Nephron (organoid): Measurements from ENCODE around the gene MTUS2.

Experiments
- H3K27ac Mint-ChIP-seq, 3 experiments: 2 replicates each; pipeline ENCODE4 v1.8.0; 2020; ENCODE audit warnings: mixed read lengths in 3 of 3, mild to moderate bottlenecking in 2 of 3, moderate library complexity in 1 of 3
- H3K27me3 Mint-ChIP-seq: 2 replicates; pipeline ENCODE4 v1.8.0; 2021; ENCODE audit warnings: low read depth, mild to moderate bottlenecking, moderate library complexity, mixed read lengths
- H3K36me3 Mint-ChIP-seq: 2 replicates; pipeline ENCODE4 v1.8.0; 2020; ENCODE audit warnings: low read depth, mixed read lengths
- H3K4me1 Mint-ChIP-seq: 2 replicates; pipeline ENCODE4 v1.8.0; 2020; ENCODE audit warnings: mixed read lengths
- H3K4me3 Mint-ChIP-seq, 3 experiments: 2 replicates each; pipeline ENCODE4 v1.8.0; 2020; ENCODE audit warnings: mild to moderate bottlenecking in 3 of 3, mixed read lengths in 3 of 3, moderate library complexity in 2 of 3
- H3K9me3 Mint-ChIP-seq: 2 replicates; pipeline ENCODE4 v1.8.0; 2020; ENCODE audit warnings: mixed read lengths
- TF ChIP-seq, protein P1 (sequence below), 3 experiments: fragments of 200-600 bp; sonication (generic); IDR thresholded peaks; one replicate each; pipeline ENCODE4 v1.5.0; 2021; ENCODE audit warnings: antibody characterized with exemption in 3 of 3; ENCODE audit not compliant: unreplicated experiment in 3 of 3

MTUS2 gene

DNA sequence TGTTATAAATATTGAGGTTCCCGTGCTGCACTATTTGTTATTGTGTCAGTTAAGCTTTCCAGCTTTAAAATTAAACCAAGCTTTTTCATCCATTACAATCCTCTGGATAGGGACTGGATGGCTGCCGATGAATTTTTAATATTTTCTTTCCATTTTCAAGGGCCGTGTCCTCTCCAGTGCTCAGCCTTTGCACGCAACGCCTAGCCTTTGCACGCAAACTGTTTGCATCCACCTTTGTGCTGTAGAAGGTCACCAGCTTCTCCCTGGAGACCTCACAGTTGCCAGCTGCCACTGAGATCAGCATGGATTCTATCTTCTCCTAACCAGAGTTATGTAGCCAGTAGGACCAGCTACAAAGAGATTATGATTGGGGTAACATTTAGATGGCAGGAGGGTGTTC is 534.9 kb downstream of the MTUS2 start:
- Mint-ChIP-seq H3K27me3 (peaks cover 24% of the 10 kb centered on the region), H3K4me3 (no peak overlapping the region), H3K9me3 (peaks cover 9% of the 10 kb centered on the region), H3K4me1 (peaks cover 9% of the 10 kb centered on the region), H3K27ac (no peak overlapping the region), H3K36me3 (no peaks in the 10 kb centered on the region)
- TF ChIP-seq, protein P1, sequence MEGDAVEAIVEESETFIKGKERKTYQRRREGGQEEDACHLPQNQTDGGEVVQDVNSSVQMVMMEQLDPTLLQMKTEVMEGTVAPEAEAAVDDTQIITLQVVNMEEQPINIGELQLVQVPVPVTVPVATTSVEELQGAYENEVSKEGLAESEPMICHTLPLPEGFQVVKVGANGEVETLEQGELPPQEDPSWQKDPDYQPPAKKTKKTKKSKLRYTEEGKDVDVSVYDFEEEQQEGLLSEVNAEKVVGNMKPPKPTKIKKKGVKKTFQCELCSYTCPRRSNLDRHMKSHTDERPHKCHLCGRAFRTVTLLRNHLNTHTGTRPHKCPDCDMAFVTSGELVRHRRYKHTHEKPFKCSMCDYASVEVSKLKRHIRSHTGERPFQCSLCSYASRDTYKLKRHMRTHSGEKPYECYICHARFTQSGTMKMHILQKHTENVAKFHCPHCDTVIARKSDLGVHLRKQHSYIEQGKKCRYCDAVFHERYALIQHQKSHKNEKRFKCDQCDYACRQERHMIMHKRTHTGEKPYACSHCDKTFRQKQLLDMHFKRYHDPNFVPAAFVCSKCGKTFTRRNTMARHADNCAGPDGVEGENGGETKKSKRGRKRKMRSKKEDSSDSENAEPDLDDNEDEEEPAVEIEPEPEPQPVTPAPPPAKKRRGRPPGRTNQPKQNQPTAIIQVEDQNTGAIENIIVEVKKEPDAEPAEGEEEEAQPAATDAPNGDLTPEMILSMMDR (IDR thresholded peaks at IDR 0.05; ENCODE audit: unreplicated experiment in 3 of 3) = no peak

DNA sequence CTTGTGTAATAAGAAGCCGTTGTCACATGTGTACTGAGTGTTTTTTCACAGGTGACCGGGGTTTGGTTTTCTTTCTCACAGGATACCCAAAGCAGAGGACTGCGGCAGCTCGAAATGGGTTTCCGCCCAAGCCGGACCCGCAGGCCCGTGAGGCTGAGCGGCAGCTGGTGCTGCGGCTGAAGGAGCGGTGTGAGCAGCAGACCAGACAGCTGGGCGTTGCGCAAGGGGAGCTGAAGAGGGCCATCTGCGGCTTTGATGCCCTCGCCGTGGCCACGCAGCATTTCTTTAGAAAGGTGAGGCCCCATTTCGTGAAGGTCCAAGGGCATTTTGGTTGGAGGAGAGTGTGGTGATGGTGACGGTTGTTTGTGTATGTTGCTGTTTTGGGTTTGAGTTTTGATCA is 539.0 kb downstream of the MTUS2 start:
- peaks cover 12% of the 10 kb centered on the region for H3K4me1 Mint-ChIP-seq
- peaks cover 25% of the 10 kb centered on the region for H3K27me3 Mint-ChIP-seq
- H3K4me3 Mint-ChIP-seq = no peak overlapping the region
- TF ChIP-seq, protein P1 (IDR thresholded peaks at IDR 0.05; ENCODE audit: unreplicated experiment in 3 of 3) = no peak
- no peaks in the 10 kb centered on the region for H3K36me3 Mint-ChIP-seq
- H3K27ac Mint-ChIP-seq = no peak overlapping the region
- H3K9me3 Mint-ChIP-seq = no peaks in the 10 kb centered on the region

DNA sequence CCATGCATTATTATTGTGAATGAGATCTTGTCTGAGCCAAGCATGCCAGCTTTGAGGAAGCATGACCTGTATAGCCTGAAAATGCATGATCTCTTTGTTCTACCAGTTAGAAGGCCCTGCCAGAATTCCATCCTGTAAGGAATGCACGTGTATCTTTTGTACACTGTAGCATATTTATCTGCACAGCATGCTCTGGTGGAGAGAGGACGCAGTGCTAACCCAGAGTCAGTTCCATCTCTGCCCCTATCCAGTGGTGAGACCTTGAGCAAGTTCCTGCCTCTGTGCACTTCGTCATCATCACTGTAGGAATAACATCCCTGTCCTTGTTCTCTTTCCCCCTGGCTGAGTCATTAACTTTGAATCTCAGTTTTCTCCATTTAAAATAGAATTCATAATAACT is 541.6 kb downstream of the MTUS2 start:
- peaks cover 14% of the 10 kb centered on the region for H3K27me3 Mint-ChIP-seq
- H3K4me1 Mint-ChIP-seq = peaks cover 3% of the 10 kb centered on the region
- H3K9me3 Mint-ChIP-seq = peaks cover 3% of the 10 kb centered on the region
- no peaks in the 10 kb centered on the region for H3K36me3 Mint-ChIP-seq
- H3K27ac Mint-ChIP-seq = no peak overlapping the region
- TF ChIP-seq, protein P1 (IDR thresholded peaks at IDR 0.05; ENCODE audit: unreplicated experiment in 3 of 3) = no peak
- H3K4me3 Mint-ChIP-seq = no peak overlapping the region

DNA sequence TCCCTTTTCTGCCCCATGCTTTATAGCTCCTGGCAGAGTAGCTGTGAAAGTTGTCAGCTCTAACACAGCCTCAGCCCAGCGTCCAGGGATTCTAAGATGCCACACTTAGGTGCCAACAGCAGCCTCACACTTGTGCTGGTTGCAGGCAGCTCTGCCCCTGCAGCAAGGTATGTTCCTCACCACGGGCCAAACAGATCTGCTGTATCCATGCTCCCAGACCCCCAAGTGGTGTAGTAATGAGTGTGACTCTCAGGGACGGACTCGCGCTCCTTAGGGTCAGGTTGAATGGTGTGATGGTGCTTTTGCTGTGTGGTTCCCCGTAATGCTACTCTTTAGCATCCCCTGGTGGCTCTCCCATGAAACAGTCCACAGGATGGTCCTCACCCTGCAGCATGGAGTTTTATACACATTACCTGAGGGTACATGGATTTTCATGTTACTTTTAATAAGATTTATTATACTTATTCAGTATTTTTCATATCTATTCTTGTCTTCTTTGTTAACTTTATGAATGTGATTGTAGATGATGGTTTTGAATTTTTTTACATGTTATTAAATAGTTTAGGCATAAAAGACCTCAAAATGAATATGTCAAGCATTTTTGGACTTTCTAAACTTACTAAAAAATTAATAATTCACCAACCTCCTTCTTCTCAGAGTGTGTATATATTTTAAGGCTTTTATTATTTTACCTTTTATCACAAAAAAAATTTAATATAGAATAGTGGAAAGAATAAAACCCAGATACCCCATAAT is 542.9 kb downstream of the MTUS2 start:
- Mint-ChIP-seq H3K9me3 (peaks cover 3% of the 10 kb centered on the region), H3K4me1 (peaks cover 3% of the 10 kb centered on the region), H3K27ac (no peak overlapping the region), H3K4me3 (no peak overlapping the region), H3K27me3 (peaks cover 9% of the 10 kb centered on the region), H3K36me3 (no peaks in the 10 kb centered on the region)
- TF ChIP-seq, protein P1 (IDR thresholded peaks at IDR 0.05; ENCODE audit: unreplicated experiment in 3 of 3) = peak; percentile 90 to 97 (median 91)

DNA sequence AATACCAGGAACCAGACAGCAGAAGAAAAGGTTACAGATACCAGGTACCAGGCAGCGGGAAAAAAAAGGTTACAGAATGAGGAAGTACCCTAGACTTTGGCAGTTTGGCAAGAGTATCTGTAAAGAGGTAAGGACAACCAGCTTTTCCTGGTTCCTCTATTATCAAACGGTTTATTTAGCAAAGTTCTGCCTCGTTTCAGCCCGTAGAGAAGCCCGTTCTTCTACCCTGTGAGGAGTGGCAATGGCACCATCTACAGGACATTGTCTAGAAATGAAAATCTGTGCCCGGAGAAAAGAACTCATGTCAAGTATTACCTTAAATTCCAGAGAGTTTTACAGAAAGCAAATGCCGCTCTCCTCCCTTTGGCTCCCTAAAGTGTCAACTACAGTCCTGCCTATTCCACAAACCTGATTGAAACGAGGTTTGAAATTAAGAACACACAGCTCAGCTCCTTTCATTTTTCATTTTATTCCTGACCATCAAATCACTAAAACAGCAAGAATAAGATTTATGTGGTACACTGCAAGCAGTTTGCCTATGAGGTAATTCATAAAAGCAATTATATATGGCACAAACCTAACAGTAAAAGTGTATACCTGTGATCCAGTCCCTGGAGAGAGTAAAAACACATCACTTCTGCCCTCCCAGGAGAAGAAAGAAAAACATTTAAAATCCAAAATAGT is 549.1 kb downstream of the MTUS2 start:
- TF ChIP-seq, protein P1 (IDR thresholded peaks at IDR 0.05; ENCODE audit: unreplicated experiment in 3 of 3) = peak; percentile 64 to 68 (median 66)
- H3K36me3 Mint-ChIP-seq = no peaks in the 10 kb centered on the region
- no peak overlapping the region for H3K27ac Mint-ChIP-seq
- H3K4me1 Mint-ChIP-seq = no peaks in the 10 kb centered on the region
- no peak overlapping the region for H3K4me3 Mint-ChIP-seq
- H3K9me3 Mint-ChIP-seq = peaks cover 14% of the 10 kb centered on the region
- peaks cover 14% of the 10 kb centered on the region for H3K27me3 Mint-ChIP-seq
